Subcutaneous adipose tissue (tissue), 4 donors: ENCODE measurements around the gene PLAGL2. TPM values are rescaled to one million over a fixed set of nuclear protein-coding genes. Genes with fewer than 3 reads are reported as not detected.

Experiments used
- total RNA-seq, 4 donors: library from RNA; depleted of rRNA; stranded (reverse); fragments of >200 nt; gene quantifications; one replicate each; pipeline ENCODE4 v1.1.0, GENCODE V29; 2016
- TF ChIP-seq, protein P1 (sequence below): fragments of 450-650 bp; IDR thresholded peaks from one replicate; pipeline ENCODE4 v1.5.1; 2016; ENCODE audit warnings: low read depth, mild to moderate bottlenecking, control low read depth, antibody characterized with exemption, moderate library complexity

PLAGL2 gene, protein sequence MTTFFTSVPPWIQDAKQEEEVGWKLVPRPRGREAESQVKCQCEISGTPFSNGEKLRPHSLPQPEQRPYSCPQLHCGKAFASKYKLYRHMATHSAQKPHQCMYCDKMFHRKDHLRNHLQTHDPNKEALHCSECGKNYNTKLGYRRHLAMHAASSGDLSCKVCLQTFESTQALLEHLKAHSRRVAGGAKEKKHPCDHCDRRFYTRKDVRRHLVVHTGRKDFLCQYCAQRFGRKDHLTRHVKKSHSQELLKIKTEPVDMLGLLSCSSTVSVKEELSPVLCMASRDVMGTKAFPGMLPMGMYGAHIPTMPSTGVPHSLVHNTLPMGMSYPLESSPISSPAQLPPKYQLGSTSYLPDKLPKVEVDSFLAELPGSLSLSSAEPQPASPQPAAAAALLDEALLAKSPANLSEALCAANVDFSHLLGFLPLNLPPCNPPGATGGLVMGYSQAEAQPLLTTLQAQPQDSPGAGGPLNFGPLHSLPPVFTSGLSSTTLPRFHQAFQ
- total RNA-seq = 1 to 10 TPM; 2.4 to 4.1 (median 3.2) TPM

DNA sequence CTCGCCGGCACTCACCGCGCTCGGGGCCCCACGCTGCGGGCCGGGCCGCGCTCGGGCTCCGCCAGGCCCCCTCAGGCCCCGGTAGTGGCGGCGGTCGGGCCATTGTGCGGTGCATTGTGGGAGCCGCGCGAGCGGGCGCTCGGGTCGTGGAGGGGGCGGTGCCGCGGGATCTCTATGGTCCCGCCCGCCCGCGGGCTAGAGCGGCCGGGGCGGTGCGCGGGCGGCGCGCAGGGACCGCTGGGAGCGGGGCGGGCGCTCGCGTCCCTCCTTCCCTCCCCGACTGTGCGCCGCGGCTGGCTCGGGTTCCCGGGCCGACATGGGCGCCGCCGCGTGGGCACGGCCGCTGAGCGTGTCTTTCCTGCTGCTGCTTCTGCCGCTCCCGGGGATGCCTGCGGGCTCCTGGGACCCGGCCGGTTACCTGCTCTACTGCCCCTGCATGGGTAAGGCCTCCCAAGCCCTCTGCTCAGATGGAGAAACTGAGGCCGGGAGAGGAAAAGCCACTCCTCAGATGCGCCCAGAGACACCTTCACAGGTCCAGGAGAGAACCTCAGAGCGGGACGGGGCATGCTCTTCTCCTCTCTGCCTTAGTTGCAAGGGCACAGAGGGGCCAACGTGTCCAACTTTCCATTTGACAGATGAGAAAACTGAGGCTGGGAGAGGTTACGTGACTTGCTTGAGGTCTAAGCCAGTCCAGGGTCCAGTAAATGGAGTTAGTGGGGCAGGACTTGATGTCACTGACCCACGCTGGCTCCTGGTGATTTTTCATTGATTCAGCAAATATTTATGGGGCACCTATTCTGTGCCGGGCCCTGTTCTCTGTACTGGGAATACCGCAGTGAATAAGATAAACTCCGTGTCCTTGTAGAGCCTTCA, at the start of gene PLAGL2, which contains the start of gene POFUT1:
Gene PLAGL2 (minus strand): TSS at position 118 of the 873 bp plus-strand sequence. CDS start 5,565 bp downstream, outside the sequence.
Gene POFUT1 (plus strand): TSS at position 255 of the 873 bp plus-strand sequence. CDS start 62 bp downstream, at position 317.
- TF ChIP-seq, protein P1, sequence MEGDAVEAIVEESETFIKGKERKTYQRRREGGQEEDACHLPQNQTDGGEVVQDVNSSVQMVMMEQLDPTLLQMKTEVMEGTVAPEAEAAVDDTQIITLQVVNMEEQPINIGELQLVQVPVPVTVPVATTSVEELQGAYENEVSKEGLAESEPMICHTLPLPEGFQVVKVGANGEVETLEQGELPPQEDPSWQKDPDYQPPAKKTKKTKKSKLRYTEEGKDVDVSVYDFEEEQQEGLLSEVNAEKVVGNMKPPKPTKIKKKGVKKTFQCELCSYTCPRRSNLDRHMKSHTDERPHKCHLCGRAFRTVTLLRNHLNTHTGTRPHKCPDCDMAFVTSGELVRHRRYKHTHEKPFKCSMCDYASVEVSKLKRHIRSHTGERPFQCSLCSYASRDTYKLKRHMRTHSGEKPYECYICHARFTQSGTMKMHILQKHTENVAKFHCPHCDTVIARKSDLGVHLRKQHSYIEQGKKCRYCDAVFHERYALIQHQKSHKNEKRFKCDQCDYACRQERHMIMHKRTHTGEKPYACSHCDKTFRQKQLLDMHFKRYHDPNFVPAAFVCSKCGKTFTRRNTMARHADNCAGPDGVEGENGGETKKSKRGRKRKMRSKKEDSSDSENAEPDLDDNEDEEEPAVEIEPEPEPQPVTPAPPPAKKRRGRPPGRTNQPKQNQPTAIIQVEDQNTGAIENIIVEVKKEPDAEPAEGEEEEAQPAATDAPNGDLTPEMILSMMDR = no peak

DNA sequence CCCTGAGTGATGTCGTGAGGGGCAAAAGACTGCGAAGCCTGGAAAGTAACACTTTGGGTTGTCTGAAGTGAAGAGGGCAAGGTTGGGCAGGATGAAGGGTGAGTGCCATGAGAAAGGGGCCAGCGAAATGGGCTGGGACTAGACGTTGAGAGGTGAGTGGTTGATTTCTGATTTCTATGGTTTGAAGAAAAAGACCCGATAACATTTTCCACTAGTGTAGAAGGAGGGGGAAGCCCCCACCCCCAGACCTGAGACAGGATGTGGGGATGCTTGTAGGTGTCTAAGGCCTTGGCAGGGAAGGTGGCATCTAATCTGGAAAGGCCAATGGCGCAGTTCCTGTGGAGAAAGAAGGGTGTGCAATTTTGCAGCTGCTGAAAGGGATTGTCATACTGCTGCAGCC, 44.6 kb upstream of the PLAGL2 start:
- TF ChIP-seq, protein P1 = no peak

DNA sequence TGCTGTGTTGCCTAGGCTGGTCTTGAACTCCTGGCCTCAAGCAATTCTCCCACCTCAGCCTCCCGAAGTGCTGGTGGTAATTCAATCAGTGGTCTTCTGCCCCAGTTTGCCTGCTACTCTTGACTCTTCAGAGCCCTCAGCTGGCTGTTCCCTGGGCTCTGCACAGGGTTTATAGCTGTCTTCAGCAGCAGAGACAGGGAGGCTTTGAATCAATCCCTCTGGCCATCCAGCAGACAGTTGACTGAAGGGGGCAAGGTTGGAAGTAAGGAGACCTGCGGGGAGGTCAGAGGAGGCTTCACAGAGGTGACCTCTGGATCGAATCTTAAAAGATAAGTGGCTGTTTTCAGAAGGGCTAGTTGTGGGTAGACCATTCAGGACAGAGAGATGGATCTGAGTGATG, 43.9 kb upstream of the PLAGL2 start:
- TF ChIP-seq, protein P1 = no peak

DNA sequence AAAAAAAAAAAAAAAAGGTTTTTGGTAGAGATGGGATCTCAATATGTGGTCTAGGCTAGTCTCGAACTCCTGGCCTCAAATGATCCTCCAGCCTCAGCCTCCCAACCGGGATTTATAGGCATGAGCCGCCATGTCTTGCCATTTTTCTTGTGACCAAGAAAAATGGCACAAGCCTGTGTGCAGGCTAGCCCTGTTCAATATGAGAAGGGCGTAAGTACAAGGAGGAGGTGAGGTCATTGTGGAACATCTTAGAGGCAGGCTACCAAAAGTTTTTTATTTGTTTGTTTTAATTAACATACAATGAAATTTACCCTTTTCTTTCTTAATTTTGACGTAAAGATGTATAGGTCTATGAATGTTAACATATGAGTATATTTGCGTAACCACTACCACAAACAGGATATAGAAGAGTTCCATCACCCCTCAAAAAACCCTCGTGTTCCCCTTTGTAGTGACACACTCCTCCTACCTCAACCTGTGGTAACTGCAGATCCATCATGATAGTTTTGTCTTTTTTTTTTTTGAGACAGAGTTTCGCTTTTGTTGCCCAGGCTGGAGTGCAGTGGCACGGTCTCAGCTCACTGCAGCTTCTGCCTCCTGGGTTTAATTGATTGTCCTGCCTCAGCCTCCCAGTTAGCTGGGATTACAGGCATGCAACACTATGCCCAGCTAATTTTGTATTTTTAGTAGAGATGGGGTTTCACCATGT, 41.6 kb upstream of the PLAGL2 start:
- TF ChIP-seq, protein P1 = no peak

DNA sequence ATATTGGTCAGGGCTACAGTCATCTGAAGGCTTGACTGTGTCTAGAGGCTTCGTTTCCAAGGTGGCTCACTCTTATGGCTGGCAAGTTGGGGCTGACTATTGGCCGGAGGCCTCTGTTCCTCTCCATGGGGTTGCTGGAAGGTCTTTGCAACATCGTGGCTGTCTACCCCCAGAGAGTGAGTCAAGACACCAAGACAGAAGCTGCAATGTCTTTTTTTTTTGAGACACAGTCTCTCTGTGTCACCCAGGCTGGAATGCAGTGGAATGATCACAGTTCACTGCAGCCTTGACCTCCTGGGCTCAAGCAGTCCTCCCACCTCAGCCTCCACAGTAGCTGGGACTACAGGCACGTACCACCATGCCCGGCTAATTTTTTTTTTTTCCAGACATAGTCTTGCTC, 40.5 kb upstream of the PLAGL2 start:
- TF ChIP-seq, protein P1 = no peak

DNA sequence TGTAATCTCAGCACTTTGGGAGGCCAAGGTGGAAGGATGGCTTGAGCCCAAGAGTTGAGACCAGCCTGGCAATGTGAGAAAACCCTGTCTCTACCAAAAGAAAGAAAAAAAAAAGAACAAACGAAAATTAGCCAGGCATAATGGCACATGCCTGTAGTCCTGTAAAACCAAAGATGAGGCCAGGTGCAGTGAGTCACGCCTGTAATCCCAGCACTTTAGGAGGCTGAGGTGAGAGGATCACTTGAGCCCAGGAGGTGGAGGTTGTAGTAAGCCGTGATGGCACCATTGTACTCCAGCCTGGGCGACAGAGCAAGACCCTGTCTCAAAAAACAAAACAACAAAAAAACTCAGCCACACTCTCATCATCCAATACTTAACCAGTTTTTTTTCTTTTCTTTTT, 37.4 kb upstream of the PLAGL2 start:
- TF ChIP-seq, protein P1 = no peak
